C1 segment of cervical spinal cord (tissue), 14 donors: ENCODE data around the gene MTX1.
"Not testable (repeated sequence)": the region's sequence is repeated elsewhere in the genome, so short reads cannot be mapped to it uniquely, and the experiment has no call there.

Experiments
- DNase-seq, 14 donors: peaks; one replicate each; lab custom pipeline; 2025; lab: John Stamatoyannopoulos, UW

Gene MTX1

GRCh38 chr1:155188268-155188667, 20.2 kb upstream of the MTX1 start:
- DNase-seq = no peak

GRCh38 chr1:155189926-155190325, 18.6 kb upstream of the MTX1 start:
- not testable (repeated sequence) for DNase-seq

DNA sequence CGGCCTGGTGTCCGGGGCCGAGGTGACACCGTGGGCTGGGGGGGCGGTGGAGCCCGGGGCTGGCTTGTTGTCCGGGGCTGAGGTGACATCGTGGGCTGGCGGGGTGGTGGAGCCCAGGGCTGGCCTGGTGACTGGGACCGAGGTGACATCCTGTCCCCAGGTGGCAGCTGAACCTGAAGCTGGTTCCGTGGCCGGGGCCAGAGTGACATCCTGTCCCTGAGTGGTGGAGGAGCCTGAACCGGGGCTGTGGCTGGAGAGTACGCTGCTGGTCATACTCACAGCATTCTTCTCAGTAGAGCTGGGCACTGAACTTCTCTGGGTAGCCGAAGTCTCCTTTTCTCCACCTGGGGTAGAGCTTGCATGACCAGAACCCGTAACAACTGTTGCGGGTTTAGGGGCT, 16.6 kb upstream of the MTX1 start:
- DNase-seq = no peak

- DNase-seq = no peak
Measured at GRCh38 chr1:155192346-155193274, 15.9 kb upstream of the MTX1 start.

- peak in 13 of 14 donors; percentile 18 to 82 (median 64) for DNase-seq
Measured at GRCh38 chr1:155193275-155193990, 15.1 kb upstream of the MTX1 start.

DNA sequence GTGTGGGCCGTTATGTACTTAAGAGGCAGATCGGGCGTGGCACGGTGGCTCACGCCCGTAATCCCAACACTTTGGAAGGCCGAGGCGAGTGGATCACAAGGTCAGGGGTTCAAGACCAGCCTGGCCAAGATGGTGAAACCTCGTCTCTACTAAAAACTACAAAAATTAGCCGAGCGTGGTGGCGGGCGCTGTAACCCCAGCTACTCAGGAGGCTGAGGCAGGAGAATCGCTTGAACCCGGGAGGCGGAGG, 14.6 kb upstream of the MTX1 start:
- not testable (repeated sequence) for DNase-seq

- no peak for DNase-seq
Measured at GRCh38 chr1:155195201-155196102, 13.0 kb upstream of the MTX1 start.

DNA sequence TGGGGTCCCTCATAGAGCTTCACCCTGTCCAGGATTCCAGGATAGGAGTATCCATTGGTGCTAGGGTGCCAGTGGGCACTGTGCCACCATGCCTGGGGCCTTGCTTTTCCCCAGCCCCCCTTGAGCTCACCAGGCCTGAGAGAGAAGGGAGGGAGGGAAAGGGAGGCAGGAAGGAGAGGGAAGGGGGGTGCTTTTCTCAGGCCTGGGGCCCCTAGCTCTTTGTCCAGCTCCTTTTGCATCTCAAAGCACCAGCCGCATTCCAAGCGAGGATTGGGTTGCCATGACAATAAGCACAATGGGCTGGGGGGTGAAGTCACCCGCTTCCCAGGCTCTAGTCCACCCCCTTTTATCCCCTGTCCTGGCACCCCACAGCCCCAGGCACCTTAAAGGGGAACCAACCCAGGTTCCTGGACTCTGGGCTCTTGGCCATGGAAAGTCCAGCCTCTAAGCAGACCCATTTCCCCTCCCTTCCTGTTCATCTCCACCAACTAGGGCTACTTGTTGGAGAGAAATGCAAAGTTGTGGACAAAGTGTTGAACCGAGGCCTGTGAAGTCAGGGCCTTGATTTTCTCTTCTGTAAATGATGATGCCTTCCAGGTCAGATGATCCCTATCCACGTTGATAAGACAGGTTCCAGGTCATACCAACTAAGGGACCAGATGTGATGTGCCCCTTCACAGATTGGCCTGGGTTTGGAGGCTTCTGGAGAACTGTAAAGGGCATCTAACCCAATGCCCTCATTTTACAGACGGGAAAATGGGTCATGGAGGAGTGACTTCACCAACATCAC, 12.2 kb upstream of the MTX1 start:
- peak in 8 of 14 donors; percentile 25 to 79 (median 60) for DNase-seq

DNA sequence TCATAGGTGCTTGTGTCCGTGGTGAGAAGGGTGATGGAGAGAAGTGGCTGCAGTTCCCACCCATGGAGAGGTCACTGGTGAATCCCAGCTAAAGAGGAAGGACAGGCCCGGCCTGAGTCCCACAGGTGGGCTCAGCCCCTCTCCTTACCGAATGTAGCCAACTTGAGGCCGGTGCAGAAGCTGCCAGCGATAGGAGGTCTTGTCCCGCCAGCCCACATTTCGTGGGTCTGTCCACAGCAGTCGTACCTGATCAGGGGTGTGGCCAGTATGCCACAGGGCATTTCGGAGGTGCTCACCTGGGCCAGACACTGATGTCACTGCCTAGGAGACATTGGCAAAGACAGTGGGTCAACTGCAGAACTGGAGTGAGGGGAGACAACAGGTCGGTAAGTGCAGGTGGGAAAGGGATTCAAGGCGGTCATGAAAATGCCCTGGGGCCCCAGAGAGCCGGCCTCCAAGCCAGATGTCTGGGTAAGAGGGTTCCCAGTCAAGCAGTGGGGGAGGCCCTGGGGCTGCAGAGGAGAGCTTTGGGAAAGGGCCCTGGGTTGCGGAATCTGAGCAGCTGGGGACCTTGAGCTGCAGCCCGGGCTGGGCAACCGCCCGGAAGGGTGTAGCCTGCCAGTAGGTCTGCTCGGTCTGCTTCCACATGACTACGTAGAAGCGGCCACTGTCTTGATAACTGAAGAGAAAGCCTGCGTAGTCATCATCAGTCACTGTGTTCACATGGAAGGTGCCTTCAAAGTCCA, 11.4 kb upstream of the MTX1 start:
- DNase-seq = peak in 5 of 14 donors; percentile 17 to 80 (median 44)

DNA sequence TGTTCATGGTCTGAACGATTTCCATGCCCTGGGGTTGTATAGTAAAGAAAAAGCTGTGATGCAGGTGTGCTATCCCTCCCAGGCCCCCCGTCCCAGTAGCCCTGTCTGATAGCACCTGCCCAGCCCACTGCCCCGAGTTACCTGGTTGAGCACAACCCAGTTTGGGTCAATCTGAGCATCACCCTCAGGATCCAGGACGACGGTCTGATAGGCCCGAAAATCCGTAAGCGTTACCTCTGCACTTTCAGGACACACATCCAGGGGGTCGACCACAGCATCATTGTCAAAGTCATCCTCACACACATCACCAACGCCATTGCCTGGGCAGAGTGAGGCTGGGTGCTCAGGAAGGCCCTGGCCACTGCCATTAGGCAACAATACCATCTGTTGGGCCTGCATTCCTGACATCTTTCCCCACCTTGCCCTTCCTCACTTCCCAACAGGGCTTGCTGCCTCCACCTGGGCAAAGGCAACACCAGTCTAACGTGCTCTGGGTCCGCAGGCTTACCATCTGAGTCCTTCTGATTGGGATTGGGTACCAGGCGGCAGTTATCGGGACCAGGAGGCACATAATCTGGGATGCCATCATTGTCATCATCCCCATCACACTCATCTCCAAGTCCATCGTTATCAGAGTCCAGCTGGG, 10.5 kb upstream of the MTX1 start:
- DNase-seq = no peak

DNA sequence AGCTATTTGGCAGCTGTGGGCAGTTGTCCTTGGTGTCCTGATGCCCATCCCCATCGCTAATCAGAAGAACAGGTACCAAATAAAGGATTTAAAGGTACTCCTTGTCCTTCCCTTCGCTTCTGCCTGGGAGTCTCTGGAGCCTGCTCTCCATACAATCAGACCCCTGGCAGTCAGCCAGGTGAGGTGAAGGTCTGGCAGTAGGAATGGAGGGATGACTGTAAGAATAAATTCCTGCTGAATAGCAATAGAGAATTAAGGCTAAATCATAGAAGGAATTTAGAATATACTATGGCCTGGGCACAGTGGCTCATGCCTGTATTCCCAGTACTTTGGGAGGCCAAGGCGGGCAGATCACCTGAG, 10.0 kb upstream of the MTX1 start:
- DNase-seq = no peak

DNA sequence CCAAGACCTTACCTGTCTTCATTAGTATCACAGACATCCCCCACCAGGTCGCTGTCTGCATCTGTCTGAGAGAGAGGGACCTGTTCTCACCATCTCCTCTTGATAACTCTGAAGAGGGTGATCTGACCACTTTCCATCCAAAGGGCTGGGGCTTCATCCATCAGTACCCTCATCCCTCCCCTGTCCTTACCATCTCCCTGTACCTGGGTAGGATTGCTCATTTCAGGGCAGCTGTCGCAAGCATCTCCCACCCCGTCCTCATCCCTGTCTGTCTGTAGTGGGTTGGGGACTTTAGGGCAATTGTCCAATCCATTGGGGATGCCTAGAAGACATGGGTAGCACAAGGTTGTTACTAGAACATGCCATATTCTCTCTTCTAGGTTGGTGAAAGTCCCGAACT, 8.7 kb upstream of the MTX1 start:
- no peak for DNase-seq

GRCh38 chr1:155200920-155201319, 7.6 kb upstream of the MTX1 start:
- DNase-seq = no peak

- DNase-seq = no peak
Measured at GRCh38 chr1:155202198-155202597, 6.3 kb upstream of the MTX1 start.

GRCh38 chr1:155202731-155203515, 5.6 kb upstream of the MTX1 start:
- no peak for DNase-seq

DNA sequence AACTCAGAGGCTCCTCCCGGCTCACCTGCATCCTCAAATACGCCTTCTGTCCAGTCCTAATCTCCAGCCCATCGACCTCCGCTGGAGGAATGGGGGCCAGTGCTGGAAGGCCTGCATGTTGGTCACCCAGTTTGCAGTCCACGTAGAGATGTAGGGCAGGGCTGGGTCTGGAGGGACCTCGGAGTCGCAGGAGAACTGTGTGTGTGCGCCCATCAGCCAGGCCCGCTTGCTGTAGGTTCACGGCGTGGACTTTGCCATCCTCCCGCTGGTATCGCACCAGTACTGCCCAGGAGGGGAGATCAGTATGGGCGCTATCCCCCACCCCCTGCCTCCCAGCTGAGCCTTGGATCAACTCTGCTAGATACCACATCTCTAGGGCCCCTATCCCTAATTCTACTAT, 3.5 kb upstream of the MTX1 start:
- no peak for DNase-seq

DNA sequence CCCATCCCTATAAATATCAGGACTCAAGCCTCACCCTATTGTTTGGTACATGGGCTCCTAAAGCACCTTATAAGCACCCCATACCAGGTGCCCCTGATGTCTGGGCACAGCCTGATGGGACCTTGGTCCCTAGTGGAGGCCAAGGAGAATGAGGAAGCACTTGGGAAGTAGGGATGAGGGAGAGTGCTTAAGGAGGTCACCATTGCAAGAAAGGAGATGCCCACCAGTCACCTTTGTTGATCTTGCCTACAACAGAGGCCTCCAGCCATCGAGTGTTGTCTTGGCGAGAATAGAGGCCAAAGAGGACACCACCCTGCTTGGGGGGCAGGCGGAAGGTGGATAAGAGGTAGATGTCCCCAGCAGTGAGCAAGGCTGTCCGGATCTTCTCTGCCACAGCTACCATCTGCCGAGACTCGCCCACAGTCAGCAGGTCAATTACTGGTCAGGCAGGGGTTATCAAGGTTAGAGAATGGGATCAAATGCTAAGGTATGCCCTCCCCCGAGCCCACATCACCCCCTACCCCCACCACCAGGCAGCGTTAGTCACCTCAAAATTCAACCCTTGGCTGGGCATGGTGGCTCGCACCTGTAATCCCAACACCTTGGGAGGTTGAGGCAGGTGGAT, 2.4 kb upstream of the MTX1 start:
- no peak for DNase-seq

GRCh38 chr1:155206891-155207805, 1.3 kb upstream of the MTX1 start:
- DNase-seq = peak in 11 of 14 donors; percentile 32 to 73 (median 52)
